ENCODE data around the gene HPSE2.

The HPSE2 gene

DNA sequence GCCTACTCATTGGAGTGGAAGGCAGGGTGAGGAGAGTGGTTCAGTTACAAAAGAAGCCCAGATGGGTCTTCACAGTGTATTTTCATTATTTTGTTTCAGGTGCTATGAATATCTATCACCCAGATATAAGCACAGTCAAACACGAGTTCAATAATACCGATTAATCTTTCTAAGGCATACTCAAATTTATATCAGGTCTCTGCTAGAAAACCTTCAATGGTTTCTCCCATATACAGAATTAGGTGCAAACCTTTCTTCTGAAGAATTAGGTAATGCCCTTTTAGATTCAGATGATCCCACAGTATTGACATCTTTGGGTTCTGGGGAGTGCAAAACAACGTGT is 774.2 kb downstream of the HPSE2 start:
- H2AFZ ChIP-seq (ENCODE audit: low read depth, low read length), result no peak overlapping the region
- H3K27ac ChIP-seq (ENCODE audit: low read length), result no peak overlapping the region
- DNase-seq, result no peak
- H3K36me3 ChIP-seq (ENCODE audit: insufficient read depth, low read length), result no peaks in the 10 kb centered on the region
- no peak overlapping the region for H3K4me2 ChIP-seq (ENCODE audit: insufficient read depth, low read length)
- H3K4me1 ChIP-seq (ENCODE audit: insufficient read depth, low read length), result no peaks in the 10 kb centered on the region
- H3K9me3 ChIP-seq (ENCODE audit: insufficient read depth, low read length, severe bottlenecking), result no peaks in the 10 kb centered on the region
- peaks cover 20% of the 10 kb centered on the region for H3K27me3 ChIP-seq (ENCODE audit: insufficient read depth, low read length, poor library complexity)
- no peaks in the 10 kb centered on the region for H3K79me2 ChIP-seq (ENCODE audit: insufficient read depth, low read length)
- no peak for ATAC-seq (ENCODE audit: insufficient read depth, low read depth)
- no peak overlapping the region for H3K4me3 ChIP-seq (ENCODE audit: low read depth in 1 of 2, low read length in 2 of 2)
- TF ChIP-seq EZH2 (IDR thresholded peaks at IDR 0.05; ENCODE audit: borderline replicate concordance, low read depth, low read length, severe bottlenecking), result no peak
- TF ChIP-seq, protein P1, sequence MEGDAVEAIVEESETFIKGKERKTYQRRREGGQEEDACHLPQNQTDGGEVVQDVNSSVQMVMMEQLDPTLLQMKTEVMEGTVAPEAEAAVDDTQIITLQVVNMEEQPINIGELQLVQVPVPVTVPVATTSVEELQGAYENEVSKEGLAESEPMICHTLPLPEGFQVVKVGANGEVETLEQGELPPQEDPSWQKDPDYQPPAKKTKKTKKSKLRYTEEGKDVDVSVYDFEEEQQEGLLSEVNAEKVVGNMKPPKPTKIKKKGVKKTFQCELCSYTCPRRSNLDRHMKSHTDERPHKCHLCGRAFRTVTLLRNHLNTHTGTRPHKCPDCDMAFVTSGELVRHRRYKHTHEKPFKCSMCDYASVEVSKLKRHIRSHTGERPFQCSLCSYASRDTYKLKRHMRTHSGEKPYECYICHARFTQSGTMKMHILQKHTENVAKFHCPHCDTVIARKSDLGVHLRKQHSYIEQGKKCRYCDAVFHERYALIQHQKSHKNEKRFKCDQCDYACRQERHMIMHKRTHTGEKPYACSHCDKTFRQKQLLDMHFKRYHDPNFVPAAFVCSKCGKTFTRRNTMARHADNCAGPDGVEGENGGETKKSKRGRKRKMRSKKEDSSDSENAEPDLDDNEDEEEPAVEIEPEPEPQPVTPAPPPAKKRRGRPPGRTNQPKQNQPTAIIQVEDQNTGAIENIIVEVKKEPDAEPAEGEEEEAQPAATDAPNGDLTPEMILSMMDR (IDR thresholded peaks at IDR 0.05; ENCODE audit: borderline replicate concordance, extremely low read depth, low read length, poor library complexity, severe bottlenecking), result no peak
- no peak overlapping the region for H3K9ac ChIP-seq (ENCODE audit: low read depth, low read length)
- no peaks in the 10 kb centered on the region for H4K20me1 ChIP-seq (ENCODE audit: insufficient read depth, low read length)

DNA sequence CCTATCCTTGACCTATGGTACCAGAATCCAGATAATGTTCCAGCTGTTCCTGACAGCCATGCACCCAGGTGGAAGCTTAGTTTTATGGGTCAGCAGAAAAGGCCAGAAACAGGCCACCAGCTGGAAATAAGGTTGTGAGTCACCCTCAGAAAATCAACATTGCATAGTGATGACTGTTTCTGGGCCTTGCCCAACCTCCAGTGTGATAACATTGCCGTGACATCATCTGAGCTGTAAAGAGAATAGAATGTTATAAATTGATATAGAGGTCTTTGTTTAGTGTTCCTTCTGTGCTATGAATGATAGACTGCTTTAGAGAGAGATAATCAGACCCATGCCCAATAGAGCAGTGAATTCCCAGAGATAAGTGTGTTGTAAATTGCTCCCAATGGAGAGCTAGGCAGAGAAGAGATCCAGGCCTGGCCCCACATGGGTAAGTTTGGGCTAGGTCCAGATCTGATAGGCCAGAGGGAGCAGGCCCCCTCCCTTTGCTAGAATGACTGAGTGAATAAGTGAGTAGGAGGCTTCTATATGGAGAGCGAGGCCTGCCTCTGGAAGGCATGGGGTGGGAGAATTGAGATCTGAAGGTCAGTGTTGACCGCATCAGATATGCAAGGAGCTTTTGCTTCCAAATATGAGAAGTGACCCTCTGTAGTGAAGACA is 774.7 kb downstream of the HPSE2 start:
- Histone ChIP-seq H3K27me3 (ENCODE audit: insufficient read depth, low read length, poor library complexity) (peaks cover 20% of the 10 kb centered on the region), H3K4me3 (ENCODE audit: low read depth in 1 of 2, low read length in 2 of 2) (no peak overlapping the region), H3K4me1 (ENCODE audit: insufficient read depth, low read length) (no peaks in the 10 kb centered on the region), H3K27ac (ENCODE audit: low read length) (no peak overlapping the region), H3K9ac (ENCODE audit: low read depth, low read length) (no peak overlapping the region), H3K79me2 (ENCODE audit: insufficient read depth, low read length) (no peaks in the 10 kb centered on the region), H4K20me1 (ENCODE audit: insufficient read depth, low read length) (no peaks in the 10 kb centered on the region), H3K9me3 (ENCODE audit: insufficient read depth, low read length, severe bottlenecking) (no peaks in the 10 kb centered on the region), H2AFZ (ENCODE audit: low read depth, low read length) (no peak overlapping the region), H3K4me2 (ENCODE audit: insufficient read depth, low read length) (no peak overlapping the region), H3K36me3 (ENCODE audit: insufficient read depth, low read length) (no peaks in the 10 kb centered on the region)
- TF ChIP-seq, protein P1 (IDR thresholded peaks at IDR 0.05; ENCODE audit: borderline replicate concordance, extremely low read depth, low read length, poor library complexity, severe bottlenecking), result no peak
- TF ChIP-seq EZH2 (IDR thresholded peaks at IDR 0.05; ENCODE audit: borderline replicate concordance, low read depth, low read length, severe bottlenecking), result no peak
- DNase-seq (no peak), ATAC-seq (ENCODE audit: insufficient read depth, low read depth) (no peak)

DNA sequence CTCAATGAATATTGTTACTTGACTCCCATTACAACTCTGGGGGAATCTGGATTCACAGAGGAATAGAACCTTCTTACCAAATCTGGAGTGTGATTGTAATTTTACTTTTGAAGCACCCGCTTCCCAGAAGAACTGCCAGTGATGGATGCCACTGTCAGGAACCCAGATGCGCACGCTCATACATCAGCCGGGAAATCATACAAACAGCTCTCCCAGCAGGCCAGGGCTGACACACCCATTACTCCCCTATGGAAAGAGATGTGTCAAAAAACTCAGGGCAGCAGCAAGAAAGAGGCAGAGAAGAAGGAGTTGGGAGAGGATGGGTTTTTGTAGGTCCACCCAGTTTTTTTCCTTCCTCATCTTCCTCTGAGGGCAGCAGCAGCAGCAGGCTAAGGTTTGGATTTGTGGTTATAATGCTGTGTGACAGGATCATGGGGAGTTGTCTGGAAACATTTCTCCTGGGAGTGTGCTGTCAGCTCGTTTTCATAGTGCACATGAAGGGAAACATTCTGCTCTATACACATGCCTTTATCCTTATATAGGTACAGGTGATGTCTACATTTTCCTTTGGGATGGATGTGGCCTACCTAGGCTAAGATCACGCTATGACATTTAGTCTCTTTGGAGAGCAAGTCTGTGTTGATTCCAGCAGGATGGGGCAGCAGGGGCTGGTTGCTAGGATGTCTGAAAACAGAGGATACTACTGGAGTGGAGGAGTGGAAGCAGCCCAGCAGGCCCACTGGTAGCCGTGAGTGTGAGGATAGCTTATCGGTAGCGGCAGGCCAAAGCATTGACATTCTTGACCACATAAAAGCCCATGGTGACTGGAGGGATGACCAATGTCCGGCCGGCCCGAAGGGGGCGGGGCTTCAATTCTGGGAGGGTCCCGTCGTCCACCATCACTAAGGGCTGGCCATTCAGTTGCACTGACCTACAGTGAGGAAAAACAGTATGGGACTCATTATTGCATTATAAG is 776.6 kb downstream of the HPSE2 start:
- no peak for DNase-seq
- Histone ChIP-seq H2AFZ (ENCODE audit: low read depth, low read length) (no peak overlapping the region), H3K27me3 (ENCODE audit: insufficient read depth, low read length, poor library complexity) (peaks cover 14% of the 10 kb centered on the region), H3K9me3 (ENCODE audit: insufficient read depth, low read length, severe bottlenecking) (no peaks in the 10 kb centered on the region), H3K4me3 (ENCODE audit: low read depth in 1 of 2, low read length in 2 of 2) (no peak overlapping the region), H3K36me3 (ENCODE audit: insufficient read depth, low read length) (no peaks in the 10 kb centered on the region), H4K20me1 (ENCODE audit: insufficient read depth, low read length) (no peaks in the 10 kb centered on the region), H3K27ac (ENCODE audit: low read length) (no peak overlapping the region), H3K4me2 (ENCODE audit: insufficient read depth, low read length) (no peak overlapping the region), H3K9ac (ENCODE audit: low read depth, low read length) (no peak overlapping the region), H3K4me1 (ENCODE audit: insufficient read depth, low read length) (no peaks in the 10 kb centered on the region), H3K79me2 (ENCODE audit: insufficient read depth, low read length) (no peaks in the 10 kb centered on the region)
- TF ChIP-seq EZH2 (IDR thresholded peaks at IDR 0.05; ENCODE audit: borderline replicate concordance, low read depth, low read length, severe bottlenecking), result no peak
- TF ChIP-seq, protein P1 (IDR thresholded peaks at IDR 0.05; ENCODE audit: borderline replicate concordance, extremely low read depth, low read length, poor library complexity, severe bottlenecking), result no peak
- no peak for ATAC-seq (ENCODE audit: insufficient read depth, low read depth)

All from DND-41 (cell line).